C4-2B (cell line): Measurements from ENCODE around the gene MED15.
"Not testable (repeated sequence)": the region's sequence is repeated elsewhere in the genome, so short reads cannot be mapped to it uniquely, and the experiment has no call there.

Experiments
- ZFX ChIP-seq: fragments of 450-650 bp; IDR thresholded peaks from 2 replicates; pipeline ENCODE4 v1.6.1; 2017
- TF ChIP-seq, protein P1 (sequence below): fragments of 450-650 bp; conservative IDR thresholded peaks from 2 replicates; pipeline ENCODE4 v1.5.1; 2017; ENCODE audit warnings: mild to moderate bottlenecking

DNA sequence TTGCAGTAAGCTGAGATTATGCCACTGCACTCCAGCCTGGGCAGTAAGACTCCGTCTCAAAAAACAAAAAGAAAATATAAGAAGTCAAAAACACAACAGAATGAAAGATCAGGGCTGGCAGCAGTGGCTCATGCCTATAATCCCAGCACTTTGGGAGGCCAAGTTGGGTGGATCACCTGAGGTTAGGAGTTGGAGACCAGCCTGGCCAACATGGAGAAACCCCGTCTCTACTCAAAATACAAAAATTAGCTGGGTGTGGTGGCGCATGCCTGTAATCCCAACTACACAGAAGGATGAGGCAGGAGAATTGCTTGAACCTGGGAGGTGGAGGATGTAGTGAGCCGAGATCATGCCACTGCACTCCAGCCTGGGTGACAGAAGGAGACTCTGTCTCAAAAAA, 87.1 kb downstream of the MED15 start:
- TF ChIP-seq, protein P1, sequence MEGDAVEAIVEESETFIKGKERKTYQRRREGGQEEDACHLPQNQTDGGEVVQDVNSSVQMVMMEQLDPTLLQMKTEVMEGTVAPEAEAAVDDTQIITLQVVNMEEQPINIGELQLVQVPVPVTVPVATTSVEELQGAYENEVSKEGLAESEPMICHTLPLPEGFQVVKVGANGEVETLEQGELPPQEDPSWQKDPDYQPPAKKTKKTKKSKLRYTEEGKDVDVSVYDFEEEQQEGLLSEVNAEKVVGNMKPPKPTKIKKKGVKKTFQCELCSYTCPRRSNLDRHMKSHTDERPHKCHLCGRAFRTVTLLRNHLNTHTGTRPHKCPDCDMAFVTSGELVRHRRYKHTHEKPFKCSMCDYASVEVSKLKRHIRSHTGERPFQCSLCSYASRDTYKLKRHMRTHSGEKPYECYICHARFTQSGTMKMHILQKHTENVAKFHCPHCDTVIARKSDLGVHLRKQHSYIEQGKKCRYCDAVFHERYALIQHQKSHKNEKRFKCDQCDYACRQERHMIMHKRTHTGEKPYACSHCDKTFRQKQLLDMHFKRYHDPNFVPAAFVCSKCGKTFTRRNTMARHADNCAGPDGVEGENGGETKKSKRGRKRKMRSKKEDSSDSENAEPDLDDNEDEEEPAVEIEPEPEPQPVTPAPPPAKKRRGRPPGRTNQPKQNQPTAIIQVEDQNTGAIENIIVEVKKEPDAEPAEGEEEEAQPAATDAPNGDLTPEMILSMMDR, result not testable (repeated sequence)
- not testable (repeated sequence) for TF ChIP-seq ZFX
